ENCODE measurements around the gene RNASE8. TPM values are rescaled to one million over a fixed set of nuclear protein-coding genes. Genes with fewer than 3 reads are reported as not detected.

Gene RNASE8
- total RNA-seq, 1 donor from 2014 or later, result not detected

GRCh38 chr14:21078287-21078686, 20.7 kb downstream of the RNASE8 start:
- H3K27ac Mint-ChIP-seq, result no peak overlapping the region
- H3K9me3 Mint-ChIP-seq, result no peaks in the 10 kb centered on the region
- DNase-seq, result no peak
- H3K4me1 Mint-ChIP-seq, result no peaks in the 10 kb centered on the region
- H3K27me3 Mint-ChIP-seq, result peaks cover 17% of the 10 kb centered on the region
- H3K36me3 Mint-ChIP-seq (ENCODE audit: low read depth), result no peaks in the 10 kb centered on the region
- no peak overlapping the region for H3K4me3 Mint-ChIP-seq
- intact Hi-C loops (cut with micrococcal nuclease), result no loop called here

GRCh38 chr14:21078726-21079125, 21.1 kb downstream of the RNASE8 start:
- no peaks in the 10 kb centered on the region for H3K9me3 Mint-ChIP-seq
- H3K4me1 Mint-ChIP-seq, result no peaks in the 10 kb centered on the region

GRCh38 chr14:21081521-21082142, 24.0 kb downstream of the RNASE8 start:
- Mint-ChIP-seq H3K36me3 (ENCODE audit: low read depth) (no peaks in the 10 kb centered on the region), H3K27ac (no peak overlapping the region), H3K9me3 (no peaks in the 10 kb centered on the region), H3K4me3 (no peak overlapping the region), H3K4me1 (peaks cover 6% of the 10 kb centered on the region), H3K27me3 (peaks cover 5% of the 10 kb centered on the region)
- no peak for DNase-seq
- intact Hi-C loops (cut with micrococcal nuclease), result no loop called here

More at GRCh38 chr14:21078726-21079125, 21.1 kb downstream of the RNASE8 start:
- no peak overlapping the region for H3K27ac Mint-ChIP-seq
- no peaks in the 10 kb centered on the region for H3K36me3 Mint-ChIP-seq (ENCODE audit: low read depth)
- no peak overlapping the region for H3K4me3 Mint-ChIP-seq
- H3K27me3 Mint-ChIP-seq, result peaks cover 12% of the 10 kb centered on the region
- intact Hi-C loops (cut with micrococcal nuclease), result no loop called here
- DNase-seq, result no peak

GRCh38 chr14:21083565-21084325, 26.1 kb downstream of the RNASE8 start:
- DNase-seq, result no peak
- intact Hi-C loops (cut with micrococcal nuclease), result no loop called here
- no peaks in the 10 kb centered on the region for H3K9me3 Mint-ChIP-seq
- H3K27ac Mint-ChIP-seq, result no peak overlapping the region
- peaks cover 20% of the 10 kb centered on the region for H3K4me1 Mint-ChIP-seq
- H3K36me3 Mint-ChIP-seq (ENCODE audit: low read depth), result no peaks in the 10 kb centered on the region
- H3K4me3 Mint-ChIP-seq, result no peak overlapping the region
- H3K27me3 Mint-ChIP-seq, result peaks cover 4% of the 10 kb centered on the region

- no peak for DNase-seq
- intact Hi-C loops (cut with micrococcal nuclease), result no loop called here
- peaks cover 22% of the 10 kb centered on the region for H3K4me1 Mint-ChIP-seq
- no peaks in the 10 kb centered on the region for H3K9me3 Mint-ChIP-seq
- no peak overlapping the region for H3K4me3 Mint-ChIP-seq
- H3K36me3 Mint-ChIP-seq (ENCODE audit: low read depth), result no peaks in the 10 kb centered on the region
- H3K27ac Mint-ChIP-seq, result no peak overlapping the region
- peaks cover 1% of the 10 kb centered on the region for H3K27me3 Mint-ChIP-seq
These were observed 26.8 kb downstream of the RNASE8 start for GRCh38 chr14:21084396-21084795.

- intact Hi-C loops (cut with micrococcal nuclease), result no loop called here
- H3K4me3 Mint-ChIP-seq, result no peak overlapping the region
- DNase-seq, result peak; percentile 55
- H3K27me3 Mint-ChIP-seq, result no peaks in the 10 kb centered on the region
- H3K27ac Mint-ChIP-seq, result no peak overlapping the region
- peaks cover 22% of the 10 kb centered on the region for H3K4me1 Mint-ChIP-seq
- H3K36me3 Mint-ChIP-seq (ENCODE audit: low read depth), result no peaks in the 10 kb centered on the region
- no peaks in the 10 kb centered on the region for H3K9me3 Mint-ChIP-seq
These were observed 27.6 kb downstream of the RNASE8 start for GRCh38 chr14:21084998-21085853.

- peak overlapping the region; percentile 17 for H3K27ac Mint-ChIP-seq
- intact Hi-C loops (cut with micrococcal nuclease), result no loop called here
- H3K27me3 Mint-ChIP-seq, result no peaks in the 10 kb centered on the region
- no peak overlapping the region for H3K4me3 Mint-ChIP-seq
- H3K4me1 Mint-ChIP-seq, result peaks cover 22% of the 10 kb centered on the region
- DNase-seq, result no peak
- H3K9me3 Mint-ChIP-seq, result no peaks in the 10 kb centered on the region
- peaks cover 2% of the 10 kb centered on the region for H3K36me3 Mint-ChIP-seq (ENCODE audit: low read depth)
These were observed 29.3 kb downstream of the RNASE8 start for GRCh38 chr14:21086908-21087293.

- Mint-ChIP-seq H3K9me3 (no peaks in the 10 kb centered on the region), H3K4me1 (peaks cover 23% of the 10 kb centered on the region), H3K36me3 (ENCODE audit: low read depth) (peaks cover 2% of the 10 kb centered on the region), H3K4me3 (peak overlapping the region; percentile 0), H3K27ac (peak overlapping the region; percentile 70), H3K27me3 (no peaks in the 10 kb centered on the region)
- intact Hi-C loops (cut with micrococcal nuclease), result no loop called here
- DNase-seq, result peak; percentile 93
These were observed 29.9 kb downstream of the RNASE8 start for GRCh38 chr14:21087294-21088091.

- Mint-ChIP-seq H3K9me3 (no peaks in the 10 kb centered on the region), H3K27ac (peak overlapping the region; percentile 52), H3K27me3 (peaks cover 2% of the 10 kb centered on the region), H3K36me3 (ENCODE audit: low read depth) (peaks cover 2% of the 10 kb centered on the region), H3K4me1 (peaks cover 27% of the 10 kb centered on the region), H3K4me3 (no peak overlapping the region)
- intact Hi-C loops (cut with micrococcal nuclease), result no loop called here
- peak; percentile 58 for DNase-seq
These were observed 31.1 kb downstream of the RNASE8 start for GRCh38 chr14:21088687-21089086.

GRCh38 chr14:21089271-21089670, 31.6 kb downstream of the RNASE8 start:
- Mint-ChIP-seq H3K4me3 (no peak overlapping the region), H3K4me1 (peaks cover 27% of the 10 kb centered on the region), H3K27ac (no peak overlapping the region), H3K36me3 (ENCODE audit: low read depth) (peaks cover 2% of the 10 kb centered on the region), H3K27me3 (peaks cover 2% of the 10 kb centered on the region), H3K9me3 (no peaks in the 10 kb centered on the region)
- DNase-seq, result no peak
- intact Hi-C loops (cut with micrococcal nuclease), result no loop called here

- intact Hi-C loops (cut with micrococcal nuclease), result no loop called here
These were observed 32.2 kb downstream of the RNASE8 start for GRCh38 chr14:21089877-21090193.

GRCh38 chr14:21090194-21090939, 32.7 kb downstream of the RNASE8 start:
- Mint-ChIP-seq H3K36me3 (ENCODE audit: low read depth) (peaks cover 2% of the 10 kb centered on the region), H3K27ac (peak overlapping the region; percentile 17), H3K9me3 (no peaks in the 10 kb centered on the region), H3K4me3 (no peak overlapping the region), H3K4me1 (peaks cover 27% of the 10 kb centered on the region), H3K27me3 (peaks cover 2% of the 10 kb centered on the region)
- intact Hi-C loops (cut with micrococcal nuclease), result no loop called here
- peak; percentile 77 for DNase-seq

More at GRCh38 chr14:21089877-21090193, 32.2 kb downstream of the RNASE8 start:
- Mint-ChIP-seq H3K4me3 (no peak overlapping the region), H3K36me3 (ENCODE audit: low read depth) (peaks cover 2% of the 10 kb centered on the region), H3K27me3 (peaks cover 2% of the 10 kb centered on the region), H3K9me3 (no peaks in the 10 kb centered on the region), H3K27ac (no peak overlapping the region), H3K4me1 (peaks cover 27% of the 10 kb centered on the region)
- DNase-seq, result no peak

Measured in activated CD4-positive, alpha-beta T cell treated with anti-CD3 and anti-CD28 coated beads, Interleukin-2, amount 10 ng/mL, durations not matched to agents 24 days and 14 days (primary cell).